Panc1 (cell line): ENCODE results near the gene OLAH. TPM values are rescaled to one million over a fixed set of nuclear protein-coding genes. Genes with fewer than 3 reads are reported as not detected.
A peak's percentile ranks its signal among the peaks of the same experiment; 100 is the strongest.

Source experiments
- ATAC-seq: fragments of 200-7000 bp; cut with Tn5 transposase; 2 replicates; pipeline ENCODE4 v1.9.1; 2020; ENCODE audit warnings: mild to moderate bottlenecking, moderate library complexity
- BruUV-seq: library from RNA; stranded (reverse); fragments of 400-500 nt; replicated peaks from 2 replicates; lab custom pipeline; 2021; lab: Mats Ljungman, UMichigan
- CTCF ChIA-PET: fragments of 300-600 bp; sonication (Branson Sonifier 250); formaldehyde crosslinking; loops from one replicate; lab custom pipeline; 2022; ENCODE audit warnings: antibody characterized with exemption; lab: Charles Lee
- POLR2A ChIA-PET: fragments of 300-600 bp; sonication (Branson Sonifier 250); formaldehyde crosslinking; loops from one replicate; lab custom pipeline; 2022; ENCODE audit warnings: antibody characterized with exemption; lab: Charles Lee
- DNase-seq: peaks from one replicate; pipeline ENCODE4 v3.0.0-alpha.2; 2010; ENCODE audit warnings: low read depth, low spot score
- H3K27ac ChIP-seq: 2 replicates; pipeline ENCODE4 v1.5.1; 2011; ENCODE audit warnings: mild to moderate bottlenecking, low read length, inconsistent platforms
- H3K27me3 ChIP-seq: fragments of 200-500 bp; sonication (Bioruptor generic); 2 replicates; pipeline ENCODE4 v1.6.0; 2014; ENCODE audit warnings: low read length, inconsistent platforms; ENCODE audit not compliant: control insufficient read depth, insufficient read depth
- H3K36me3 ChIP-seq: fragments of 200-500 bp; sonication (Bioruptor generic); 2 replicates; pipeline ENCODE4 v1.5.1; 2014; ENCODE audit warnings: inconsistent platforms, mild to moderate bottlenecking, low read length, moderate library complexity; ENCODE audit not compliant: control insufficient read depth, insufficient read depth
- H3K4me1 ChIP-seq: 2 replicates; pipeline ENCODE4 v1.5.1; 2011; ENCODE audit warnings: inconsistent platforms, mild to moderate bottlenecking, low read length, moderate library complexity; ENCODE audit not compliant: control insufficient read depth, insufficient read depth
- H3K4me3 ChIP-seq, 2 experiments: 2 replicates each; pipeline ENCODE4 v1.5.1; 2011 to 2012; ENCODE audit warnings: low read depth in 2 of 2, low read length in 2 of 2, mild to moderate bottlenecking in 2 of 2, inconsistent platforms in 1 of 2, moderate library complexity in 1 of 2
- H3K9me3 ChIP-seq: fragments of 200-500 bp; sonication (Bioruptor generic); 2 replicates; pipeline ENCODE4 v1.5.1; 2014; ENCODE audit warnings: low read depth, mild to moderate bottlenecking, inconsistent platforms, low read length, moderate library complexity; ENCODE audit not compliant: control insufficient read depth, insufficient read depth
- CTCF ChIP-seq: fragments of 450-650 bp; IDR thresholded peaks from 2 replicates; pipeline ENCODE4 v1.5.1; 2017; ENCODE audit warnings: mild to moderate bottlenecking
- POLR2AphosphoS5 ChIP-seq: IDR thresholded peaks from 2 replicates; pipeline ENCODE4 v1.6.1; 2012; ENCODE audit warnings: mild to moderate bottlenecking, low read depth, low read length, moderate library complexity
- REST ChIP-seq, 2 experiments: IDR thresholded peaks; 2 replicates each; pipeline ENCODE4 v1.6.1; 2011 to 2012; ENCODE audit warnings: low read depth in 2 of 2, control low read depth in 1 of 2, low read length in 1 of 2, mild to moderate bottlenecking in 1 of 2, moderate library complexity in 1 of 2; ENCODE audit not compliant: insufficient read depth in 1 of 2
- SIN3A ChIP-seq: IDR thresholded peaks from 2 replicates; pipeline ENCODE4 v1.6.1; 2012; ENCODE audit warnings: low read depth, mild to moderate bottlenecking, low read length, moderate library complexity, borderline replicate concordance; ENCODE audit not compliant: insufficient read depth
- TCF7L2 ChIP-seq: IDR thresholded peaks from 2 replicates; pipeline ENCODE4 v1.6.1; 2011; ENCODE audit warnings: mild to moderate bottlenecking, low read depth, low read length, inconsistent platforms
- in situ Hi-C: cut with HindIII; loops from 2 replicates; pipeline ENCODE4 v1.10.0; 2016; ENCODE audit warnings: low sequenced_read_pairs, low pct_unique_long_range_greater_than_20kb
- intact Hi-C: fragments of 100-400 bp; cut with micrococcal nuclease; formaldehyde crosslinking; loops from one replicate; pipeline ENCODE4 v1.10.0; 2022; ENCODE audit not compliant: unreplicated experiment
- total RNA-seq: library from RNA; stranded (reverse); gene quantifications from one replicate; pipeline ENCODE4 v1.2.1, GENCODE V29; 2021; ENCODE audit not compliant: unreplicated experiment

The OLAH gene
- total RNA-seq, 1 experiment from 2014 or later: not detected

GRCh38 chr10:15103513-15103912 lies 59.8 kb downstream of the OLAH start:
- peaks cover 10% of the 10 kb centered on the region; the same call in 1 of the 2 replicates for H3K4me1 ChIP-seq
- no TSS peak for BruUV-seq
- H3K9me3 ChIP-seq: no peaks in the 10 kb centered on the region
- H3K27ac ChIP-seq: no peak overlapping the region
- no peak for TF ChIP-seq REST (IDR thresholded peaks at IDR 0.05; ENCODE audit: insufficient read depth in 1 of 2, low read depth in 2 of 2, low read length in 1 of 2)
- no peak for TF ChIP-seq POLR2AphosphoS5
- TF ChIP-seq TCF7L2: no peak
- TF ChIP-seq SIN3A: no peak
- no peak for TF ChIP-seq CTCF
- no peak for ATAC-seq
- peaks cover 13% of the 10 kb centered on the region for H3K36me3 ChIP-seq
- ChIA-PET POLR2A (no interaction called here), CTCF (no interaction called here)
- no peak for DNase-seq
- no peaks in the 10 kb centered on the region for H3K27me3 ChIP-seq
- H3K4me3 ChIP-seq: no peak overlapping the region
- intact Hi-C loops: no loop called here
- in situ Hi-C loops: no loop called here

- Histone ChIP-seq H3K27me3 (no peaks in the 10 kb centered on the region), H3K4me1 (no peaks in the 10 kb centered on the region), H3K27ac (no peak overlapping the region), H3K9me3 (no peaks in the 10 kb centered on the region), H3K36me3 (peaks cover 13% of the 10 kb centered on the region), H3K4me3 (no peak overlapping the region)
- no TSS peak for BruUV-seq
- in situ Hi-C loops (no loop called here), intact Hi-C loops (no loop called here)
- DNase-seq (peak; percentile 57), ATAC-seq (peak; percentile 97)
- ChIA-PET CTCF (no interaction called here), POLR2A (no interaction called here)
- no peak for TF ChIP-seq REST (IDR thresholded peaks at IDR 0.05; ENCODE audit: insufficient read depth in 1 of 2, low read depth in 2 of 2, low read length in 1 of 2)
- no peak for TF ChIP-seq POLR2AphosphoS5
- TF ChIP-seq SIN3A: no peak
- TF ChIP-seq CTCF: peak; percentile 88
- no peak for TF ChIP-seq TCF7L2
These were observed 62.7 kb downstream of the OLAH start for GRCh38 chr10:15106352-15107013.
